NCI-H345 (cell line): ENCODE results near the gene ECI2.

ENCODE experiments used
- DNase-seq: peaks from one replicate; lab custom pipeline; 2025; lab: John Stamatoyannopoulos, UW

ECI2 gene

GRCh38 chr6:4134841-4135664 lies at the start of gene ECI2:
TSS of gene ECI2 (minus strand) at chr6:4135575. CDS start at chr6:4135560, 15 bp downstream.
- DNase-seq = peak; percentile 2

DNA sequence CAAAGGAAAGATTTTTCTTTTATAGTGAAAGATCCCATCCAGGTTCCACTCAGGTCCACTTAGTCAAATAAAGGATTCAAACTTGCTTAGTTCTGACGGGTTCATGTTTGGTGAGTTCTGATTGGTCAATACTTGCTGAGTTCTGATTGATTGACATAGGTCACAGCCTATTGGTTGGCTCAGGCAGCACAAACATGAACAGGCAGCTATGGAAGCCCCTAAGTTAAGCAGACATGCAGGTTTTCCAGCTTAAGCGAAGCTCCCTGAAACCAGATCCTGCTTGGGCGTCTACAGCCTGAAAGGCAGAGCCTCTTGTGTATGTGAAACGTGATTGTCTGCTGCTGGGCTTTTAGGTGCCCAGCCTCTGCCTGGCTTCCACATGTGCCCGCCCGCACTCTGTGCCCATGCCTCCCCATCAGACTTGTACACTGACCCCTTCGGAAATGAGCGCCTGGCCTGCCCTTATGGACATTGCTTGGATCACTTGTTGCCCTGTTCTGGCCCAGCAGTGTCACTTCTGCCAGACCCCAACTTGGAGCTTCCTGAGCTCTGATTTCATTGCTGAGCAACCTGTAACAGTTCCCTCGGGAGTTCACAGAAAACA lies 45.4 kb upstream of the ECI2 start:
- DNase-seq = no peak

GRCh38 chr6:4179960-4180651 lies 44.7 kb upstream of the ECI2 start:
- no peak for DNase-seq

DNA sequence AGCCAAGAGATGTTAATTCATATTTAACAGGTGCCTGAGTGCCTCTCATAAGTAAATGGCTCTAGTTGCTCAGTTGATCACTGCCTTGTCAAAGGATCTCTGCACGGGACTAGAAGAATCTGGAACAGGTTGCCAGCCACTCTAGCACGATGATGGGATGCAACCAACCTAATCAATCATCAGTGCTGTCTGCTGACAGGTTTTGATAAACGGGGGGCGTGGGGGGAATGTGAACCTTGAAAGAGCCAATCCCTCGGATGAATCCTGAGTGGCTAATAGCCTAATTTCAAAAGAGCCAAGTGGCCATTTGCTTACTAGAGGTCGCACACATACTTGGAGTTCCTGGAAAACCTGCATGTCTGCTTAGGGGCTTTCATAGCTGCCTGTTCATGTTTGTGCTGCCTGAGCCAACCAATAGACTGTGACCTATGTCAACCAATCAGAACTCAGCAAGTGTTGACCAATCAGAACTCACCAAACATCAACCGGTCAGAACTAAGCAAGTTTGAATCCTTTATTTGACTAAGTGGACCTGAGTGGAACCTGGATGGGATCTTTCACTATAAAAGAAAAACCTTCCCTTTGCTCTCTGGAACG lies 43.5 kb upstream of the ECI2 start:
- no peak for DNase-seq

DNA sequence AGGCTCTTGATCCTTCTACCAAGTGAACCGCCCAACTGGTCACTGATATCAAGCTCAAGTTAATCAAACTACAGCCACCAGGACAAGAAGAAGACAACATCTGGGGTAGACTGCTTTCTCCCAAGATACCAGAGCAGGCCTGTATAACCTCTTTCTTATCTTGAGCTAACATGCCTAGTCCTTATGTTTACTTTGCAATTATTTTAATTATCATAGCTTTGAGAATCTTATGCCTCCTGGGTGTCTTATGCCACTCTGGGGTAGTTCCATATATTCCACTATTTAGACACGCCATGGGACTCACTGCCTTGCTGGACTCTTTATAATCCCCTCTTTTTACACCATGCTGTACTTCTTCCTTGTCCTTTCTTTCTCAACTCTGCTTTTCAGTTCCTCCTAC lies 41.5 kb upstream of the ECI2 start:
- no peak for DNase-seq

DNA sequence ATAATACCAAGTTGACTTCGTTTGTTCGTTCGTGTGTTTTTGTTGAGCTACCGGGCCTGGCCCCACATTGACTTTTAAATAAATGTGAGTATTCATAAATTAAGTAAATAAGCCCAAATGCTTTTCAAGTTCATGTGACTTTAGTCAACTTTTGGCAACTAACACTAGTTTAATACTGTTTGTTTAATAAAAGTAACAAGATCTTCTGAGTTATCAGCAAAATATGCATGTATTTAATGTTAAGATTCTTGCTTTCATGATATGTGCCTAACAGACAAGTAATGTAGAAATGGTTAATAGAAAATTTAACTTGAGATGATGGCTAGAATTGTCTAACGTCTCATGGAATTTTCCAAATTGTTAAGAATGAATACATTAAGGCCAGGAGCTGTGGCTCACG lies 38.7 kb upstream of the ECI2 start:
- no peak for DNase-seq

GRCh38 chr6:4172368-4172767 lies 37.0 kb upstream of the ECI2 start:
- DNase-seq = no peak

- no peak for DNase-seq
These were observed 34.9 kb upstream of the ECI2 start for GRCh38 chr6:4170297-4170696.

- DNase-seq = no peak
These were observed 33.8 kb upstream of the ECI2 start for GRCh38 chr6:4169028-4169789.

GRCh38 chr6:4167833-4168232 lies 32.5 kb upstream of the ECI2 start:
- no peak for DNase-seq

DNA sequence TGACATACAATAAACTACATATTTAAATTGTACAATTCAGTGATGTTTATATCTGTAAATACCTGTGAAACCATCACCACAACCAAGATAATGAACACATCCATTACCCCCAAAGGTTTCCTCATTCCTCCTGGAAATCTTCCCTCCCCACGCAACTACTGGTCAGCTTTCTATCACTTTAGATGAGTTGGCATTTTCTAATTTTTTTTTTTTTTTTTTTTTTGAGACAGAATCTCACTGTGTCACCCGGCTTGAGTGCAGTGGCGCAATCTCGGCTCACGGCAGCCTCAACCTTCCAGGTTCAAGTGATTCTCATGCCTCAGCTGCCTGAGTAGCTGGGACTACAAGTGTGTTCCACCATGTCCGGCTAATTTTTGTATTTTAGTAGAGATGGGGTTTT lies 31.7 kb upstream of the ECI2 start:
- no peak for DNase-seq

GRCh38 chr6:4164456-4164855 lies 29.1 kb upstream of the ECI2 start:
- no peak for DNase-seq

- DNase-seq = no peak
These were observed 28.7 kb upstream of the ECI2 start for GRCh38 chr6:4164117-4164442.

DNA sequence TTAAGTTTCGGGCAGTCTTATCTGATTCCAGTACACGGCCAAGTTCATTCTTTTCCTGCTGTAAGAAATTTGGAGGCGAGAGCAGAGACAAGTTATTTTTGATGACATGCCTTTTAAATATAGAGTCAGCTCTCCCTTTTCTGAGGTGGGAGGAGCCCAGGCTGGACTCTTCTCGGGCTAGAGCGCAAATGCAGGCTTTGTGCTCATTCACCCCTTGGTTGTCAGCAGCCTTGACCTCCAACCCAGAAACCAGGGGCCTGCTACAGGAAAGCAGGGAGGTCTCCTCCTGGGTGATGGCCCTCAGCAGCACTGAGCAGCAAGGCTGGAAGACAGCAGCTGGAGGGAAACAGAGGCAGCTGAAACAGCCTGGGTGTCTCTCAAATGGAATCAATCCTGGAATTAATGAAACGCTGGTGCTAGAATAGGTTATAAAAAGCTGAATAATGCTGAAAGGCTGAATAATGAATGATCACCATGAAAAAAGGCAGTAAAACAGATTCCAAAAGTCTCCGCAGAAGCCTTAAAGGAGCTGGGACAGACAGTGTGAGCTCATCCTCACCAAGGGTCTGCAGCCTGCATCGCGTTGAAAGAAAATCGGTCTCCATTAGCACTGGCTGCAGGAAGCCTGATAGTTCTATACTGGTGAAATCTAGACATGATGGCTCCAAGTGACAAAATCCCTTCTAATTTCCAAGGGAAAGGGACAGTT lies 28.2 kb upstream of the ECI2 start:
- no peak for DNase-seq

DNA sequence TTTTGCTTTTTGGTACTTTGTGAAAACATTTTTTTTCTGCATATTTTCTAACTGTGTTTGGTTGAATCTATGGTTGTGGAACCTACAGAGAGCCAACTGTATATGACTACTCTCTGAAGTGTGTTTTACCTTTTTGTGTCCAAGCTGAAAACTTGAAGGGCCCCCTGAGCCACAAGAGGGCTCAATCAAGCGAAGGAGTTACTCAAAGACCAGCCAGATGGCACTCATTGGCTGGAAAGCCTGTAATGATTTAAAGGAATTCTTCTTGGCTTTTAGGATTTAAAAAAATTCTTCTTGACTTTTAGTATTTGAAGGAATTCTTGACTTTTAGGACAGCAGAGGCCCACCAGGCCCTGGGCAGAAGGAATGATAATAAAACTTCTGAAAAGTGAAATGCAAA lies 27.0 kb upstream of the ECI2 start:
- DNase-seq = no peak

DNA sequence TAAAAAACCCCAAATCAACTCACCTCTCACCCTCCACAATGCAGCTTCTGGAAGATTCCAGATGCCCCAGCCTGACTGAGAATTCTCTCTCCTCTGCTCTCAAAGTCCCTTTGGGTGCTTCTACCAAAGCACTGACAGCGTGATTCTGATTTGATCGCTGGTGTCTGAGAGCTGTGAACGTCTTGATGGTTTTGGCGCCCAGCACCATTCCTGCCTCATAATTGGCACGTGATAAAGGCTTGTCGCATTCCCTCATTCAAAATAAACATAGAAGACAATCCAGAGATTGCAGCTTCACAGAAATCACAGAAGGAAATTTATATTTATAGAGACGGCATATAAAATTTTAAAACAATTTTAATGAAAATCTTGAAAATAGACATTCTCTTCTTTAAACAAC lies 24.1 kb upstream of the ECI2 start:
- no peak for DNase-seq

DNA sequence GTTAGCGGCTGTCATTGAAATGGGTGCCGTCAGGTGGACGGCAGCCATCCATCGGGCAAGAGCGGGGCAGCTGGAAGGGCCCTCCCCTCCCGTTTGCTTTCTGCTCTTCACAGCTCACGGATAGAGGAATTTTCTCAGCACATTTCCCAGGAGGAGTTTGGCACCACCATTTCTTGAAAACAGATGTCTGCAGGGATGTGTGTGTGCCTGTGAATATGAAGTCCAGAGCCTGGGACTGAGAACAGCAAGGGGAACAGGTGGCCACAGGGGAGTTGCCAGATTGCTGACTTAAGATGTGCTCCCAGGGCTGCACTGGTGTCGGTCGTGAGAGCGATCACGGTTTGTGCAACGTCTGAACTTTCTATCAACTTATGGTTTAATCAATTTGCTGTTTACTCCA lies 22.1 kb upstream of the ECI2 start:
- DNase-seq = no peak

DNA sequence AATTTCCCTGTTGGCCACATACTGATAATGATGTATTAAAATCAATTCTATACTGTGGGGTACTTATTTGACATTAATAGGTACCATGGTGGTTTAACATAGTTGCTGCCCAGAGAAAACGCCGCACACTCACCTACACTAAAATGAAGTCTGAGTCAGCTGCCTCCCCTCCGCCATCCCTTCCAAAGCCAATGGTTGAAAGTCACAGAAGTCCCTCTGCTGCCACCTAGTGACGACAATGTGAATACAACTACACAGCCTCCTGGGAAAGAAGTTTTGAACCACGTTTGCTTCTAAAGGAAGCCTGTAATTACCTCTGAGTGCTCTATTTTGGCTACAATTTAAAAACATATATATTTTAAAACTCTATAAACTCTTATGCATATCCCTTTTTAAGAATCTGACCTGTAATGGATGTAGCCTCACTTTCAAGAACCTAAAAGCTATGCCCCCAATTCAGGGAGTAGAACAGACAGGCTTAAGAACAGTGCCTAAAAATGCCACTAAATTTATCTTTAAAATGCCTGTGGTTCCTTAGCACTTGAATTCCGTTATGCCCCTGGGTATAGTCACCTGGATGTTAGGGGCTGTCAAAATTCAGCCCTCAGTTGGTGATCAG lies 20.6 kb upstream of the ECI2 start:
- peak; percentile 60 for DNase-seq

DNA sequence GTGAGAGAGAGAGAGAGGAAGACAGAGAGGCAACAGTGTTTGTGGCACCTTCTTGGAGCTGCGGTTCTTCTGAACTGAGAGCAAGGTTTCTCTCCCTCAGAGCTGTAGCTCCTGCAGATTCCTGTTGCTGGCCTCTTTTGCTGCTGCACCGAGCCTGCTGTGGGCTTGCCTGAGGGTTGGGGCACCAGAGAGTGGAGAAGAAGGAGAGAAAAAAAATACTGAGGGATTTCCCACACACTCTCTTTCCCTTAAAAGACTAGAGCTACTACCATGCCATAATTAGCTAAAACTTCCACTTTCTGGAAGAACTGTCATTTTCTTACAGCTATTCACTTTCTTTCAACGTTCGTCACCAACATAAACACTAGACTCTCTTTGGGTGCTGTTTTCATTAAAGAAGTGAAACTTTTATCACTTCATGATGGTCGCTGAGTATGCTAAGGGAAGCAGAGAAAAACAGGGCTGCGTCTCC lies 18.2 kb upstream of the ECI2 start:
- DNase-seq = no peak

GRCh38 chr6:4145083-4145482 lies 9.7 kb upstream of the ECI2 start:
- DNase-seq = no peak

DNA sequence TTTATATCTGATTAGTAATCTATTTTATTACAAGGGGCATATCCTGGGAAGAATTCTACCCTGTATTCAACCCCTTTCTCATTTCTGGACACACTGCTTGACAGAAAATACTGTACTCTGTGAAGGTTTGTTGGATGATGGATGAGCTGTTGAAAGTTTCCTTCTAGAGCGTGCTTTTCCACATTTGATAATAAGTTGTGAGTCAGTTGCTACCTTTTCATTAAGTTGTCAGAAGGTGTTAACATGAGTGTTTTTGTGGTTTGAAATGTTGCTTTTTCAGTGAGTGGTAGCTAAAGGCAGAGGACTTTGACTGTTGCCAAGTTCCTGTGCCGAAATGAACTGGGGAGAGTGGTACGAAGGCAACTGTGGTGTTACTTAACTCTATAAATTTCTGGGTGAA lies 3.9 kb upstream of the ECI2 start:
- DNase-seq = no peak
